ENCODE results near the gene DNMT3A. TPM values are rescaled to one million over a fixed set of nuclear protein-coding genes. Genes with fewer than 3 reads are reported as not detected.

The DNMT3A gene
- total RNA-seq, 1 experiment from 2014 or later, result 6.0 TPM

DNA sequence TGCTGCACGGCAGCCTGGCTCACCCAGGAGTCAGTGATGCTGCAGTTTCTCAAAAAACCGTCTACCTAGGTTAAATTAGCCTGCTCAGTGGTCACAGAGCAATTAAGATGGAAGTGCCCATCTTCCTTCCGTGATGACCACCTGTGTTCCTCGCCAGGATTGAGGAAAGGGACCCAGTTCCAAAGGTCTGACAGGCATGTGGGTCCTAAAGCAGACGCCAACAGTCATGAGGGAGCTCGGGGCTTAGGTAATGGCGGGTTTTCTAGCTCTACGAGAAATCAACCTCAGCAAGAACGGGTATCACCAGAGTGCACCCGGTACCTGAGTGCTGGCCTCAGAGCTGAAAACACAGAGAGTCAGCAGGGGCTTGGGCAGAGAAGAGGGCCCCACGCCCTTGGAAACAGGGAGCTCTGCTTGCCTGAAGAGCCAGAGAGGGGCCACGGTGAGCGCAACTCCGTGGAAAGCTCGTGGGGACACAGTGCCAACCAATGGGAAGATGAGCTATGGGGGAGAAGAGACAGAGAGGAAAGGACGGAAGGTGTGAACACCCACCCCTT, 34.3 kb upstream of the DNMT3A start:
- Histone ChIP-seq H3K9me3 (no peaks in the 10 kb centered on the region), H3K36me3 (no peaks in the 10 kb centered on the region), H3K4me3 (no peak overlapping the region), H3K27me3 (no peaks in the 10 kb centered on the region)
- DNase-seq, result no peak

DNA sequence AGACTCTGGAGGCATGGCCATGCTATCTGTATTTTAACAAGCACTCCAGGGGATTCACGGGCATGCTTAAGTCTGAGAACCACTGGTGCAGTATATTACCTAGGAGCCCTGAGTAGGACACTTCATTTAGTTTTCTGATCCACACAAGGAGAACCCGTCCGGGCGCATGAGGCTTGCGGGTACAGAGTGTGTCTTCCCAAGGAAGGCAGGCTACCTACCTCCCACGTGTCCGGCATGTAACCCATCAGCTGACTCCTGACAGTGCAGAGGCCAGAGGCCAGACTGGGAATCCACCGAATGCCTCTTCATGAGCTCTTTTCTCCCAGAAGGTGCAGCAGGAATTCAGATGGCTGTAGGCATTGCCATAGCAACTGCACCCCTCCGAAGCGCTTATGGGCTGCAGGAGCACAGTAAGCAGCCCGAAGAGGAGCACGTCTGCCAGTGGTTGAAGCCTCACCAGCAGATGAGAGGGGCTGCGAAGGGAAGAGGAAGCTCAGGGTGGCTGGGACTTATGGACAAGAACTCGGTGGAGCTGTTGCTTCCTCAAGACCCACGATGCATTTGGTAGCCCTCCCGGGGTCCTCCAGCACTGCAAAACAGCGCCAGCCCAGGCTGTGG, 33.8 kb upstream of the DNMT3A start:
- no peak for DNase-seq
- no peaks in the 10 kb centered on the region for H3K36me3 ChIP-seq
- no peaks in the 10 kb centered on the region for H3K27me3 ChIP-seq
- no peak overlapping the region for H3K4me3 ChIP-seq
- H3K9me3 ChIP-seq, result no peaks in the 10 kb centered on the region

DNA sequence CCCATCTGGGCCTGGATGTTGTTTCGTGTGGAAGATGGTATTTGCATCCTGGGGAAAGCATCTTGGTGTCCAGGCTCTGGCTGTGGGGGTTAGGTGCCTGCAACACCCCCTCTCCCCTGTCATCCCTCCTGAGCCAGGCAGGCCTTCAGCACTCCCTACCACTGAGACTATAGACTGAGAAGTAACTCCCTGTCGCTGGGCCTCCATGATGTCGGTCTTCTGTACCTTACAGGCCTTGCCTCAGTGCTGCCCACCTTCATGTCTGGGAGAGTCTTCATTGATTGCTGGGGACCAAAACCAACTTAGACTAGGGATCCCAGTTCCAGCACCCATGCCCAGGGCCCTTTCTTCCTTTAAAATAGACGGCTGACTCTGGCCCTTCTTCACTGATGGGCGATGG, 33.1 kb upstream of the DNMT3A start:
- Histone ChIP-seq H3K9me3 (no peaks in the 10 kb centered on the region), H3K27me3 (no peaks in the 10 kb centered on the region), H3K36me3 (no peaks in the 10 kb centered on the region), H3K4me3 (no peak overlapping the region)
- no peak for DNase-seq

DNA sequence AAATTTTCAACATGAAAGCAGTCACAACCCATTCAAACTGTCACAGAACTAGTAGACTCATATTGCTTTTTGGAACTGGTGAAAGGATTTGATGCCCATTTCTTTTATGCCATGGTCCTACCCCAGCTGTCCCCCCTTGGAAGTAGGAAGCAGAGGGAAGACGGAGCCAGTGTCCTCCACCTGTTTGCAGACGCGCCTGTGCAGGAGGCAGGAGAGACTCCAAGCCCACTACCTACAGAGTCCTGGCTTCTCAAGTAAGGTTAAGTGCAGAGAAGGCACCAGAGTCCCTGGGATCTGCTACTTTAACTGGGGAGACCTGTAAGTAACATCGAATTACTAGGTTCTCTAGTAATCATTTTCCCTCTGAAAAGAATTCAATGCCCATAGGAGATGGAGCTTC, 32.7 kb upstream of the DNMT3A start:
- Histone ChIP-seq H3K4me3 (no peak overlapping the region), H3K36me3 (no peaks in the 10 kb centered on the region), H3K27me3 (no peaks in the 10 kb centered on the region), H3K9me3 (no peaks in the 10 kb centered on the region)
- DNase-seq, result no peak

DNA sequence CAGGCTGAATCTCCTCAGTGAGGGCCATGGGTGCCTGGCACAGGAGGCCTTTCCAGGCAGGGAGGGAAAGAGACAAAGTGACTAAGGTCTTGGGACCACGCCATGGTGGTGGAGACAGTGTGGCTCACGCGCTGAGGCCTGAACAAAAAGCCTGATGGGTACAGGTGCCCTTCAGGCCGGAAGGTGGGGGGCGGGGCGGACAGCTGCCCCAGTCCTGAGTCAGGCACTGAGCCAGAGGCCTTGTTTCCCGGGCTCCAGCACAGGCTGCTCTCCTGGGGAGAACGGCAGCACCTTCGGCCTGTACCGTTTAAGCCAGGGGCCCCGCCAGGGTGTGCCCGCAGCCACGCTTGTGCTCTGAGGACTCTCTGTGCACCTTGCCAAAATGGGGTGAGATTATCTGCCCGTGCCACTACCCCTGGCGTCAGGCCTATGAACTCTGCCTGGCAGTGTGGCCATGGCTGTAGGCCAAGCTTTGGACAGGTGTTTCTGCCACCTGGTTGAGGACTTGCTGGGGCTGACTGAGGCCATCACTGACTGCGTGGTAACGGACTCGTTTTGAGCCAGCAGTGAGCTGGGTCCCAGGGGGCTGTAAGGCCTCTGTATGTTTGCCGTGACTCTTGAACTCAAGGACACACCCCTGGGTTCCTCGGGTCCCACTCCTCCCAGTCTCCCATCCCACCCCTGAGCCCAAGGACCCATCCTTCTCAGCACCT, 31.7 kb upstream of the DNMT3A start:
- no peak for DNase-seq
- Histone ChIP-seq H3K36me3 (no peaks in the 10 kb centered on the region), H3K4me3 (no peak overlapping the region), H3K9me3 (no peaks in the 10 kb centered on the region), H3K27me3 (no peaks in the 10 kb centered on the region)

DNA sequence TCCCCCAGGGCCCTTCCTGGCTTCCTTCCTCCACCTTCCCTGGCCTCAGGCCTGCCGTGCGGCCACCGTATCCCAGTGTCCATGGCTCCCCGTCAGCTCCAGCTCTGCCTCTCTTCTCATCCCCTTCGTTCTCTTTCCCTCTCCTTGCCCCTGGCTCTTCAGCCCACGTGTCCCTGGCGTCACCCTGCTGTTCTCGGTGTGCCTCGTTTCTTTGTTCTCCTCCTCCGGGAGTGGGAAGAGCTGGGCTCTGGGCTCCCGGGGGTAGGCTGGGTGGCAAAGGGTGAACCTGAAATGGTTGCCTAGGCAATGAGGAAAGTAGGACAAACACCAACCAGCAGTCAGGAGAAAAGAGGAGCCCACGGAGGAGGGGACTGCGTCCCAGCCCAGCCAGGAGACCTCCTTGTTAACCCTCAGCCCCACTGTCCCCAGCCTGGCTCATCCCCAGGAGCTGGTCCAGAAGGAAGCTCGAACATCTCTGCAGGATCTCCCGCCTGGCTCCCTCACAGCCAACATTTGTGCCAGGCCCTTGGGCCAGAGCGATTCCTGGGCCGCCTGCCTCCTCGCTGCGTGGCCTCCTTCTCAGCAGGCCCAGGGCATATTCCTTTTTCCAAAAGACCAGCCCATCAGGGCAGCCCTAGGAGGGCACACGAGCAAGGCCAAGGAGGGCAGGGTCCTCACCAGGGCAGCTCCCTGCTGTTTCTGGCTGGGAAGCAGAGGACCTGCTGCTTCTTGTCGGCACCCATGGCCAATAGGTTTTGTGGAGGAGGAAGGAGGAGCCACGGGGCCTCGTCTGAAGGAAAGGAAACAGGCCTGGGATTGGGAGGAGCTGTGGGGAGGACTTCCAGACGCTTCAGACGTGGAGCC, 30.9 kb upstream of the DNMT3A start:
- no peak for DNase-seq
- Histone ChIP-seq H3K9me3 (no peaks in the 10 kb centered on the region), H3K4me3 (no peak overlapping the region), H3K27me3 (no peaks in the 10 kb centered on the region), H3K36me3 (no peaks in the 10 kb centered on the region)

DNA sequence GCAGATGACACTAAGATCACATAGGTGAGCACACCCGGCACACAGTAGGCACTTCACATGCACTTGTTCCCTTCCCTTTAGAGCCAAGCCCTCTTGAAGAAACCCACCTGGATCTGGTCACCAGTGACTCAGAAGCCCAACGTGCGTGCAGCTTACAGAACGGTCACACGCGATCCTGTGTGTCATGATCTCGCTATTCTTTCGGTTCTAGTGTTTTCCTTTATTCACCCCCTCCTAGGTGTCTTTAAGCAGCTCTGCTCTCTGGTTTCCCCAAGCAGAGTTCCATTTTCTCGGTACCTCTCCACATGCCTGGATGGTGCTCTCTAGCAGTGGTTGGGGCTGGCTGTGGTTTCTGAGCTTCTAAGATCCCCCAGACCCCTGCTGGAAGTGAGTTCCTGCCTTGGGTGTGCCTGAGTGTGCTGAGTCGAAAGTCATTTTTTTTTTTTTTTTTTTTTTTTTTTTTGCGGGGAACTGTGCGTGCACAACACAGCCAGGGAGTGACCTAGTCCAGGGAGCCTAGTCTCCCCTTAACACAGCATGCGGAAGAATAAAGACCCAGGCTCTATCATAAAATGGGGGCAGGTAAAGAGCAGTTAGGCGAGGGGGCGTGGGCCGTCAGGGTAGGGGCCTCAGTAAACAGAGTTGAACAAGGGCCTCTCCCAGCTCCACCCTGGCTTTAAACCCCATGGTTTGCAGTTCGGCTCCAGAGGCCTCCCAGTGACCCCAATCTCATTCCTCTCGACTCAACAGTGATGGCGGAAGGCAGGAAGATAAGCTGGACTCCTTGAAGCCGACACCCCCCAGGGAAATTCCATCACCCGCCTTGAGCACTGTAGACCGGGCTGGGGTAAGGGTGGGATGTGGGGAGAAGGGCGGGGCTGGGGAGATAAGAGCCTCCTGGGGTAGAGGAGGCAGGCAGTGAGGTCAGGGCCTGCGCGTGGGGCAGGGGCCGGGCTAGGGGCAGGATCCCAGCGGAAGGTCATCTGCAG, 29.8 kb upstream of the DNMT3A start:
- Histone ChIP-seq H3K27me3 (no peaks in the 10 kb centered on the region), H3K4me3 (no peak overlapping the region), H3K36me3 (no peaks in the 10 kb centered on the region), H3K9me3 (no peaks in the 10 kb centered on the region)
- no peak for DNase-seq

DNA sequence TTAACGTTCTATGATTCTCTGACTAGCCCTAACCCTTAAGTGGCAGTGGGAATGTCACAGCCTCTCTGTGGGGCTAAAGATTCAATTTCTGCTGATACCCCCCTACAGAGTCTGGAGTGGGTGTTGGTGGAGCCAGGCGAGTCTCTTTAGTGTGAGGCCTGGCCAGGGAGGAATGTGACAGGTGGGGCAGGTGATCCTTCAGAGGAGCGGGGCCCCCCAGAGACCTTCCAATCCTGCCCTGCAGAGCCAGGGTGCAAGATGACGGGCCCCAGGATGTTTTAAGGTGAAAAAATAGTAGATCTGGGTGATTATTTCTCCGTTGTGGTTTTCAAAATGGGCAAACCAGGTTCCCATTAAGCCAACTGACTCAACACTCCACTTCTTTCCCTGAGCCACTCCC, 28.2 kb upstream of the DNMT3A start:
- no peaks in the 10 kb centered on the region for H3K36me3 ChIP-seq
- DNase-seq, result no peak
- H3K27me3 ChIP-seq, result no peaks in the 10 kb centered on the region
- no peak overlapping the region for H3K4me3 ChIP-seq
- H3K9me3 ChIP-seq, result no peaks in the 10 kb centered on the region

DNA sequence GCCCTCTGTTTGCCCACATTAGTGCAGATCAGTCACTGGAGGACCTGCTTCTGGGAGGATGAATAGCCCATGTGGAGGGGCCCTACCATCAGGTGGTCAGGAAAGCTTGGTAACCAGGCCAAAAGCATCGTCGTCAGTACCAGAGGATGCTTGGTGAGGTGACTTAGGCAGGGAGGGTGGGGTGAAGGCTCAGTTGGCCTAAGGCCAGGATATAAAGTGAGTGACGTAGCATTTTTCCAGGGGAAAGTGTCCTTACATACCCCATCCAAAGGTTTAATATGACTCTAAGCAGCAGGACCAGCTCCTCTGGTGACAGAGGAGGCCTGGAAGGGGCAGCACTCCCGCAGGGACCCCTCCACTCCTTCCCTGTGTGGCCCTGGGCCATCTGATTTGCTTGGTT, 27.7 kb upstream of the DNMT3A start:
- Histone ChIP-seq H3K9me3 (no peaks in the 10 kb centered on the region), H3K36me3 (no peaks in the 10 kb centered on the region), H3K27me3 (no peaks in the 10 kb centered on the region), H3K4me3 (no peak overlapping the region)
- DNase-seq, result no peak

DNA sequence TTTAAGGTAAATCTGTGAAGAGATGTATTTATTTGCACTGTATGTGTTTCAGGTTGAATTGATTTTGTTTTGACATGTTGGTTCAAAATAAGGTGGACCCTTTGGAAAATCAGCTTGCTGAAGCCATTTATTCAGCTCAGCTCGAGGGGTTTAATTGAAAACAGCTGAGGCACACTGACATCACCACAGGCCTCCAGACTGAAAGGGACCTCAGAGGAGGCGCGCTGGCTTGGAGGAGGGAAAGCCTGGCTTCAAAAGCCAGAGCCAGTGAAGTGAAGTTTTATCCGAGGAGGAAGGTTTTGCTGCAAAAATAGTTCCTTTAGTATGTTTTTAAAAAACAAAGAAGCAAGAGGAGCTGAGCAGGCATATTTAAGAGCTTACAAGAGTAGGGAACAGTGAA, 26.9 kb upstream of the DNMT3A start:
- no peak for DNase-seq
- Histone ChIP-seq H3K9me3 (no peaks in the 10 kb centered on the region), H3K36me3 (no peaks in the 10 kb centered on the region), H3K4me3 (no peak overlapping the region), H3K27me3 (no peaks in the 10 kb centered on the region)

DNA sequence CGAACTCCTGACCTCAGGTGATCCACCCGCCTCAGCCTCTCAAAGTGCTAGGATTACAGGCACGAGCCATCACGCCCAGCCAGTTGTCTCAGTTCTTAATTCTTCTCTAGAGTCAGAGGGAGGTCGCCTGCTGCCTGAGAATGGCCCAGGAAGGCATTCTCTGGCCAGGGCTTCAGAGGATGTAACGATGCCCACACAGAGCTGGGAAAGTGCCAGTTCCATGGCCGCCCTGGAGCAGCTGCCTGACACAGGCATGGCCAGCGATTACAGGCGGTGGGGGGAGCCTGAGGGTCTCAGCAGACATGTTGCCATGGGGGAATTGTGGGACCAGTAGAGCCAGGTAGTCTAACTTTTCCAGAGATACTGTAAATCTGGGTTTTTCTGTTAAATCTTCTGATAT, 25.6 kb upstream of the DNMT3A start:
- DNase-seq, result no peak
- Histone ChIP-seq H3K4me3 (no peak overlapping the region), H3K9me3 (no peaks in the 10 kb centered on the region), H3K27me3 (no peaks in the 10 kb centered on the region), H3K36me3 (no peaks in the 10 kb centered on the region)

DNA sequence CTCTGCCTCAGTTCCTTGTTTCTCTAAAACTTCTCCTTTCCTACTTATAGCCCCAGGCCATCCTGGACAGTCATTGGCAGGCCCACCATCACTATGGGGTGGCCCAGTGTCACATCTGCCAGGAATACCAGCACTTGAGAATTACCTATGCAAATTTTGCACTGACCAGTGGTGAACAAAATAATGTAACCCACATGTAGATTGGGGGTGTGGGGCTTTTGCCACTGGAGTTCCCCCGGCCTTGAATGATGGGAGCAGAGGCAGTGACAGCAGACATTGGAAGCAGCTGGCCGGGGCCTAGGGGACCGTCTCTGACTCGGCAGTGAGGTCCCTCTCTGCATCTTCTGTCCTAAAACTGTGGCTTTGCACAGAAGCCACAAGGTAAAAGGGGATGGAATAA, 24.9 kb upstream of the DNMT3A start:
- DNase-seq, result no peak
- no peaks in the 10 kb centered on the region for H3K9me3 ChIP-seq
- H3K4me3 ChIP-seq, result no peak overlapping the region
- H3K36me3 ChIP-seq, result no peaks in the 10 kb centered on the region
- H3K27me3 ChIP-seq, result no peaks in the 10 kb centered on the region

DNA sequence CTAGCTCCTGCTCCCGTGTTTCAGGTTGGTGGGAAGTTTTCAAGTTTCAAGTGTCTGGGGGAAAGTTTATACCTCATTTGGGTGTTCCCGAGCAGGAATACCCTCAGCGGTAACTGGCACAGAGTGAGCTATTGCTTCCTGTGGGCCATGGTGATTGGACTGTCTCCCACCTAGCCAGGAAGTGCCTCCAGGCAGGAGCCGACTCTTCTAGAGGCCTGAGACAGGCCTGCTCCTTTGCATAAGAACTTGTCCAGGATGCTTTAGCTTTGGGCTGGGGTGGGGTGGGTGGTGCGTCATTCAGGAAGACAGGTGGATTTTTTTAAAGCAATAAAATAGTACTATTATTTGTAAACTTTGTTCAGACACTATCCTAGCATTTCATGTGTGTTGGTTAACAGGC, 23.5 kb upstream of the DNMT3A start:
- Histone ChIP-seq H3K9me3 (no peaks in the 10 kb centered on the region), H3K4me3 (no peak overlapping the region), H3K27me3 (no peaks in the 10 kb centered on the region), H3K36me3 (no peaks in the 10 kb centered on the region)
- DNase-seq, result peak; percentile 36

DNA sequence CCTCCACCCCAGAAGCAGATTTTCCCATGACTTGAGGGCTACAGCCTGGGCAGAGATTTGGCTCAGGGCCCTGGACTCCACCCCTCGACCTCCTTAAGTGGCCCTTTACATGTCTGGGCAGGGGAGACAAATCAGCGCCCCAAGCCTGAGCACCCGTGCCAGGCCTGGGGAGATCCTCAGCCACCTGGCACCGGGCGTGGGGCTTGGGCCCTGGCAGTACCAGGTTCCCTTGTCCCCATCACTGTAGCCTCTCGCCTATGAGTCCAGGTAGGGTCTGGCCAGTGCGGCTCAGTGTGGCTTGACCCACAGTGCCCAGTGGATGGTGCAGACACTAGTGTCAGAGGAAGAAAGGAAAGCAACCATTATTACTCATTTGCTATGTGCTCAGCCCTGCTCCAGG, 22.0 kb upstream of the DNMT3A start:
- H3K36me3 ChIP-seq, result no peaks in the 10 kb centered on the region
- H3K4me3 ChIP-seq, result no peak overlapping the region
- no peak for DNase-seq
- no peaks in the 10 kb centered on the region for H3K9me3 ChIP-seq
- no peaks in the 10 kb centered on the region for H3K27me3 ChIP-seq

DNA sequence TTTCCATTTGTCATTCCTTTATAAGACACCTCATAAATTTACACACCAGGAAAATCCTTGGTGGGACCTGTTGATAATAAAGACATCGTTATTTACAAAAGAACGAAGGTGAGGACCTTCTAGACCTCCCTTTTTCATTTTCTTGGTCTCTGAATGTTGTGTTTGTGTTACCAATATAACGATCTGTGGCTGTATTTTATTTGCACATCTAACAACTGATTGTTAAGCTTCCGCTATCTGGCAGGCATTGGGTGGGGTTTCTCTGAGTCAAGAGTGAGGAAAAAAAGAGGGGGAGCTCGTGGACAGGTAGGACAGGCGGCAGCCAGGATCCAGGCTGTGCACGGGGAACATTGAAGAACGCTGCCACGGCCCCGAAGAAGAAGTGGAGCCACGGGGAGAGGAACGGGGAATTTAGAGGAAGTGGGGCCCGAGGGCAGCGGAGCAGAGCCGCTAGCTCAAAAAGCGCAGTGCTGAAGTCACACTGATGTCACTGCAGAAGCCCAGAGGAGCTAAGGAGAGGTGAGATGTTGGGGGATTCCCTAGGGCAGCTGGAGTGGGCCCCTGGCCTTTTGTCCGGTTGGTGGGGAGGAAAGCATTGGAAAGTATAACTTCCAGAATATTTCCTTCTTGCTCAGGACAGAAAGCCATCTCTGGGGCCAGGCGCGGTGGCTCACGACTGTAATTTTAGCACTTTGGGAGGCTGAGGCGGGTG, 20.9 kb upstream of the DNMT3A start:
- no peak for DNase-seq
- Histone ChIP-seq H3K9me3 (no peaks in the 10 kb centered on the region), H3K27me3 (no peaks in the 10 kb centered on the region), H3K4me3 (peak overlapping the region; percentile 22), H3K36me3 (no peaks in the 10 kb centered on the region)

DNA sequence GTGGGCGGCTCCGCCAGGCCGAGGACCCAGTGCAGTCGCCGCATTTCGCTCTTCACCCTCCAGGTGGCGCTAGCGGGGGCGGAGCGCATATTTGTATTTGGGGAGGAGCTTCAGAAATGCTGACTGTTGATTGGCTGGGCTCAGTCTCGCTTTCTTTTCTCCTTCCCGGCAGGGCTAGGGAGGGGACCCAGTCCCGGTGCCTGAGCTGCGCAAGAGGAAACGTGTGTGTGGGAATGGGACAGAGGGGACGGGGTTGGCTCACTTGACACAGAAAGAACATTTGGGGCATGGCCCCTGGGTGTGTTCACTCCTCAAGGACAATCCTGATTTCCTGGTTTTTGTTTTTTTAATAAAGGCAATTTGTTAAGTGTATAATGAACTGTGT, 20.3 kb upstream of the DNMT3A start:
- Histone ChIP-seq H3K9me3 (no peaks in the 10 kb centered on the region), H3K4me3 (peak overlapping the region; percentile 22), H3K27me3 (no peaks in the 10 kb centered on the region), H3K36me3 (no peaks in the 10 kb centered on the region)
- DNase-seq, result peak; percentile 81
